Ishikawa (cell line): ENCODE results near the gene P3R3URF.
A peak's percentile ranks its signal among the peaks of the same experiment; 100 is the strongest.

ENCODE experiments used
- CEBPB ChIP-seq: IDR thresholded peaks from 2 replicates; pipeline ENCODE4 v1.6.1; 2012
- CREB1 ChIP-seq: IDR thresholded peaks from 2 replicates; pipeline ENCODE4 v1.6.1; 2012; ENCODE audit warnings: low read depth
- EGR1 ChIP-seq: IDR thresholded peaks from 2 replicates; pipeline ENCODE4 v1.6.1; 2012
- EP300 ChIP-seq: IDR thresholded peaks from 2 replicates; pipeline ENCODE4 v1.6.1; 2012; ENCODE audit warnings: borderline replicate concordance
- FOXM1 ChIP-seq: IDR thresholded peaks from 2 replicates; pipeline ENCODE4 v1.6.1; 2012; ENCODE audit warnings: low read depth, borderline replicate concordance
- MAX ChIP-seq: IDR thresholded peaks from 2 replicates; pipeline ENCODE4 v1.6.1; 2012
- NFIC ChIP-seq: IDR thresholded peaks from 2 replicates; pipeline ENCODE4 v1.6.1; 2012
- RAD21 ChIP-seq: IDR thresholded peaks from 2 replicates; pipeline ENCODE4 v1.6.1; 2012; ENCODE audit warnings: low read depth
- REST ChIP-seq: IDR thresholded peaks from 2 replicates; pipeline ENCODE4 v1.6.1; 2012; ENCODE audit warnings: low read depth, mild to moderate bottlenecking
- TAF1 ChIP-seq: IDR thresholded peaks from 2 replicates; pipeline ENCODE4 v1.6.1; 2012; ENCODE audit warnings: low read depth, mild to moderate bottlenecking
- TCF12 ChIP-seq: IDR thresholded peaks from 2 replicates; pipeline ENCODE4 v1.6.1; 2012; ENCODE audit warnings: low read depth
- TEAD4 ChIP-seq: IDR thresholded peaks from 2 replicates; pipeline ENCODE4 v1.6.1; 2012
- USF1 ChIP-seq: IDR thresholded peaks from 2 replicates; pipeline ENCODE4 v1.6.1; 2012
- YY1 ChIP-seq: IDR thresholded peaks from 2 replicates; pipeline ENCODE4 v1.6.1; 2012; ENCODE audit warnings: low read depth
- ZBTB7A ChIP-seq: IDR thresholded peaks from 2 replicates; pipeline ENCODE4 v1.6.1; 2012; ENCODE audit warnings: low read depth

Gene P3R3URF

GRCh38 chr1:46169811-46170454 lies 6.4 kb downstream of the P3R3URF start:
- TF ChIP-seq CEBPB (no peak), MAX (peak; percentile 48; the same call in 1 of the 2 replicates), FOXM1 (no peak)

- TF ChIP-seq EGR1, result no peak
- no peak for TF ChIP-seq YY1
- no peak for TF ChIP-seq TAF1
- no peak for TF ChIP-seq EP300
- no peak for TF ChIP-seq USF1
- no peak for TF ChIP-seq MAX
- TF ChIP-seq REST, result no peak
- TF ChIP-seq TCF12, result no peak
- TF ChIP-seq RAD21, result no peak
Measured at GRCh38 chr1:46168477-46168876, 7.8 kb downstream of the P3R3URF start.

- TF ChIP-seq RAD21, result no peak
- no peak for TF ChIP-seq CEBPB
- TF ChIP-seq CREB1, result no peak
- no peak for TF ChIP-seq REST
- no peak for TF ChIP-seq TCF12
- no peak for TF ChIP-seq YY1
- TF ChIP-seq ZBTB7A, result no peak
- no peak for TF ChIP-seq TAF1
- no peak for TF ChIP-seq USF1
- no peak for TF ChIP-seq MAX
- no peak for TF ChIP-seq TEAD4
- no peak for TF ChIP-seq EGR1
- TF ChIP-seq FOXM1, result no peak
- TF ChIP-seq NFIC, result no peak
- no peak for TF ChIP-seq EP300
Measured at GRCh38 chr1:46166521-46167462, 9.5 kb downstream of the P3R3URF start.

- TF ChIP-seq EGR1, result no peak
- TF ChIP-seq FOXM1, result no peak
- TF ChIP-seq YY1, result no peak
- TF ChIP-seq RAD21, result no peak
- TF ChIP-seq CEBPB, result no peak
- no peak for TF ChIP-seq MAX
- no peak for TF ChIP-seq TEAD4
- no peak for TF ChIP-seq EP300
- TF ChIP-seq TCF12, result no peak
- no peak for TF ChIP-seq ZBTB7A
- no peak for TF ChIP-seq TAF1
- no peak for TF ChIP-seq CREB1
- TF ChIP-seq REST, result no peak
- TF ChIP-seq NFIC, result no peak
- TF ChIP-seq USF1, result no peak
Measured at GRCh38 chr1:46160212-46160611, 16.1 kb downstream of the P3R3URF start.
